K562 (cell line): ENCODE measurements around the gene VPREB1. TPM values are rescaled to one million over a fixed set of nuclear protein-coding genes. Genes with fewer than 3 reads are reported as not detected.

Experiments used
- BRF1 ChIP-seq: IDR thresholded peaks from 3 replicates; pipeline ENCODE4 v1.6.1; 2011; ENCODE audit warnings: borderline replicate concordance, mild to moderate bottlenecking; ENCODE audit not compliant: insufficient read length; ENCODE audit errors: extremely low read depth
- CBX2 ChIP-seq: fragments of 200-600 bp; sonication (generic); IDR thresholded peaks from one replicate; pipeline ENCODE4 v1.6.1; 2012; ENCODE audit warnings: mild to moderate bottlenecking, low read length, inconsistent platforms; ENCODE audit not compliant: insufficient read depth, poor library complexity, severe bottlenecking
- FOXP1 ChIP-seq: sonication (generic); formaldehyde crosslinking; IDR thresholded peaks from 2 replicates; pipeline ENCODE4 v1.8.0; 2022; ENCODE audit warnings: mild to moderate bottlenecking, missing genetic modification reagents
- HMG20A ChIP-seq: fragments of 450-650 bp; formaldehyde crosslinking; conservative IDR thresholded peaks from 2 replicates; pipeline ENCODE4 v1.4.0; 2020; ENCODE audit warnings: mild to moderate bottlenecking, mixed read lengths
- ILF3 ChIP-seq: fragments of 450-650 bp; IDR thresholded peaks from 2 replicates; pipeline ENCODE4 v1.6.1; 2018; ENCODE audit warnings: antibody characterized with exemption, mild to moderate bottlenecking, moderate library complexity, borderline replicate concordance
- KDM1A ChIP-seq, 2 experiments: fragments of 450-650 bp; IDR thresholded peaks; 2 replicates each; pipeline ENCODE4 v1.6.1; 2016; ENCODE audit warnings: mild to moderate bottlenecking in 2 of 2
- KDM2B ChIP-seq: fragments of 250-450 bp; sonication (Bioruptor Pico); IDR thresholded peaks from 2 replicates; pipeline ENCODE4 v1.8.0; 2021; ENCODE audit warnings: mild to moderate bottlenecking, moderate library complexity
- MTF1 ChIP-seq: fragments of 250-450 bp; sonication (Bioruptor Pico); IDR thresholded peaks from 2 replicates; pipeline ENCODE4 v1.9.0; 2021; ENCODE audit warnings: moderate library complexity, mild to moderate bottlenecking, inconsistent platforms, borderline replicate concordance
- NCOR1 ChIP-seq: fragments of 450-650 bp; IDR thresholded peaks from 2 replicates; pipeline ENCODE4 v1.6.1; 2016; ENCODE audit warnings: mild to moderate bottlenecking, moderate library complexity
- PHF8 ChIP-seq: fragments of 200-600 bp; sonication (generic); IDR thresholded peaks from 2 replicates; pipeline ENCODE4 v1.6.1; 2012; ENCODE audit warnings: mixed run types, mild to moderate bottlenecking, inconsistent platforms, low read length, moderate library complexity, borderline replicate concordance
- PYGO2 ChIP-seq: fragments of 450-650 bp; IDR thresholded peaks from 2 replicates; pipeline ENCODE4 v1.6.1; 2016; ENCODE audit warnings: mild to moderate bottlenecking, missing genetic modification characterization, moderate library complexity, missing compliant biosample characterization
- TCFL5 ChIP-seq: fragments of 250-450 bp; sonication (Bioruptor Pico); conservative IDR thresholded peaks from 2 replicates; pipeline ENCODE4 v1.6.1; 2021; ENCODE audit warnings: mild to moderate bottlenecking, moderate library complexity, matching md5 sums
- ZNF184 ChIP-seq: sonication (generic); formaldehyde crosslinking; IDR thresholded peaks from 2 replicates; pipeline ENCODE4 v1.5.0; 2020; ENCODE audit warnings: missing genetic modification reagents
- ZNF217 ChIP-seq: sonication (generic); formaldehyde crosslinking; IDR thresholded peaks from 2 replicates; pipeline ENCODE4 v1.8.0; 2022; ENCODE audit warnings: mild to moderate bottlenecking, missing genetic modification reagents
- ZNF282 ChIP-seq: sonication (generic); formaldehyde crosslinking; IDR thresholded peaks from 2 replicates; pipeline ENCODE4 v1.8.1; 2023; ENCODE audit warnings: missing genetic modification reagents
- ZNF778 ChIP-seq: fragments of 450-650 bp; formaldehyde crosslinking; IDR thresholded peaks from 2 replicates; pipeline ENCODE4 v1.4.0; 2020; ENCODE audit warnings: mild to moderate bottlenecking, moderate library complexity
- polyA plus RNA-seq, 8 experiments: library from polyadenylated mRNA; depleted of rRNA in 4 of 8; stranded (reverse) in 5 of 8; unstranded in 3 of 8; fragments of >200 nt; fragmentation: Nextera tagmentation in 2 of 8; fragmentation: Illumina TruSeq in 1 of 8; extraction: Ambion mirVana in 2 of 8; extraction: Trizol in 1 of 8; gene quantifications; 2 replicates each; pipeline versions ENCODE4 v1.2.1 to v1.2.3, GENCODE V29; 2011 to 2014; ENCODE audit warnings: inconsistent platforms in 1 of 8, missing spikeins in 1 of 8
- total RNA-seq, 7 experiments: library from RNA; depleted of rRNA in 6 of 7; stranded (reverse); fragments of >200 nt in 6 of 7; fragmentation: Illumina TruSeq in 2 of 7; extraction: Trizol in 2 of 7; gene quantifications; 2 replicates each; pipeline versions ENCODE4 v1.2.1 to v1.2.3, GENCODE V29; 2011 to 2021; ENCODE audit warnings: low replicate concordance in 1 of 7
- TF ChIP-seq, protein P1 (sequence below): sonication (generic); formaldehyde crosslinking; IDR thresholded peaks from 2 replicates; pipeline ENCODE4 v1.4.0; 2020; ENCODE audit warnings: mild to moderate bottlenecking, missing genetic modification reagents
- TF ChIP-seq, protein P2 (sequence below): conservative IDR thresholded peaks from 2 replicates; pipeline ENCODE4 v1.6.1; 2011; ENCODE audit warnings: low read depth, mild to moderate bottlenecking, low read length; ENCODE audit not compliant: control insufficient read depth
- TF ChIP-seq, protein P3 (sequence below): fragments of 200-400 bp; formaldehyde crosslinking; IDR thresholded peaks from 2 replicates; pipeline ENCODE4 v1.6.1; 2017; ENCODE audit warnings: mild to moderate bottlenecking, low read depth, low read length, moderate library complexity

The VPREB1 gene
- total and polyA plus RNA-seq, 9 of the 15 experiments (the other 6 are each of a cell fraction or from before 2014, with no cell fraction given) = not detected

DNA sequence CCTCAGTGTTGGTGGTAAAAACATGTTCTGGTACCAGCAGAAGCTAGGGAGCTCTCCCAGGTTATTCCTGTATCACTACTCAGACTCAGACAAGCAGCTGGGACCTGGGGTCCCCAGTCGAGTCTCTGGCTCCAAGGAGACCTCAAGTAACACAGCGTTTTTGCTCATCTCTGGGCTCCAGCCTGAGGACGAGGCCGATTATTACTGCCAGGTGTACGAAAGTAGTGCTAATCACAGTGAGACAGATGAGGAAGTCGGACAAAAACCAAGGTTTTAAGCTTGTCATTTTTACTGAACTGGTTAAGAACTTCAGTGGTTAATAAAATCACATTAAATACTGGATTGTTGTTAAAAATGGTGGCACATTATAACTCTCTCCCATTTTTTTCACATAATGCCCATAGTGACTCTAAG is 42.6 kb upstream of the VPREB1 start (continued):
- TF ChIP-seq HMG20A (CRISPR knock-in tag) = no peak
- TF ChIP-seq NCOR1 = no peak
- no peak for TF ChIP-seq KDM2B (CRISPR knock-in tag)
- no peak for TF ChIP-seq ILF3
- TF ChIP-seq ZNF778 (CRISPR knock-in tag) = no peak
- no peak for TF ChIP-seq KDM1A (IDR thresholded peaks at IDR 0.05)
- no peak for TF ChIP-seq BRF1
- TF ChIP-seq FOXP1 (CRISPR knock-in tag) = peak; percentile 56; the same call in 1 of the 2 replicates
- peak; percentile 40 for TF ChIP-seq CBX2
- TF ChIP-seq, protein P1, sequence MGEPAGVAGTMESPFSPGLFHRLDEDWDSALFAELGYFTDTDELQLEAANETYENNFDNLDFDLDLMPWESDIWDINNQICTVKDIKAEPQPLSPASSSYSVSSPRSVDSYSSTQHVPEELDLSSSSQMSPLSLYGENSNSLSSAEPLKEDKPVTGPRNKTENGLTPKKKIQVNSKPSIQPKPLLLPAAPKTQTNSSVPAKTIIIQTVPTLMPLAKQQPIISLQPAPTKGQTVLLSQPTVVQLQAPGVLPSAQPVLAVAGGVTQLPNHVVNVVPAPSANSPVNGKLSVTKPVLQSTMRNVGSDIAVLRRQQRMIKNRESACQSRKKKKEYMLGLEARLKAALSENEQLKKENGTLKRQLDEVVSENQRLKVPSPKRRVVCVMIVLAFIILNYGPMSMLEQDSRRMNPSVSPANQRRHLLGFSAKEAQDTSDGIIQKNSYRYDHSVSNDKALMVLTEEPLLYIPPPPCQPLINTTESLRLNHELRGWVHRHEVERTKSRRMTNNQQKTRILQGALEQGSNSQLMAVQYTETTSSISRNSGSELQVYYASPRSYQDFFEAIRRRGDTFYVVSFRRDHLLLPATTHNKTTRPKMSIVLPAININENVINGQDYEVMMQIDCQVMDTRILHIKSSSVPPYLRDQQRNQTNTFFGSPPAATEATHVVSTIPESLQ = no peak
- no peak for TF ChIP-seq PYGO2 (tag)
- TF ChIP-seq, protein P2, sequence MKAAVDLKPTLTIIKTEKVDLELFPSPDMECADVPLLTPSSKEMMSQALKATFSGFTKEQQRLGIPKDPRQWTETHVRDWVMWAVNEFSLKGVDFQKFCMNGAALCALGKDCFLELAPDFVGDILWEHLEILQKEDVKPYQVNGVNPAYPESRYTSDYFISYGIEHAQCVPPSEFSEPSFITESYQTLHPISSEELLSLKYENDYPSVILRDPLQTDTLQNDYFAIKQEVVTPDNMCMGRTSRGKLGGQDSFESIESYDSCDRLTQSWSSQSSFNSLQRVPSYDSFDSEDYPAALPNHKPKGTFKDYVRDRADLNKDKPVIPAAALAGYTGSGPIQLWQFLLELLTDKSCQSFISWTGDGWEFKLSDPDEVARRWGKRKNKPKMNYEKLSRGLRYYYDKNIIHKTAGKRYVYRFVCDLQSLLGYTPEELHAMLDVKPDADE = no peak
- TF ChIP-seq TCFL5 (CRISPR knock-in tag) = no peak
- no peak for TF ChIP-seq MTF1 (CRISPR knock-in tag)
- TF ChIP-seq, protein P3, sequence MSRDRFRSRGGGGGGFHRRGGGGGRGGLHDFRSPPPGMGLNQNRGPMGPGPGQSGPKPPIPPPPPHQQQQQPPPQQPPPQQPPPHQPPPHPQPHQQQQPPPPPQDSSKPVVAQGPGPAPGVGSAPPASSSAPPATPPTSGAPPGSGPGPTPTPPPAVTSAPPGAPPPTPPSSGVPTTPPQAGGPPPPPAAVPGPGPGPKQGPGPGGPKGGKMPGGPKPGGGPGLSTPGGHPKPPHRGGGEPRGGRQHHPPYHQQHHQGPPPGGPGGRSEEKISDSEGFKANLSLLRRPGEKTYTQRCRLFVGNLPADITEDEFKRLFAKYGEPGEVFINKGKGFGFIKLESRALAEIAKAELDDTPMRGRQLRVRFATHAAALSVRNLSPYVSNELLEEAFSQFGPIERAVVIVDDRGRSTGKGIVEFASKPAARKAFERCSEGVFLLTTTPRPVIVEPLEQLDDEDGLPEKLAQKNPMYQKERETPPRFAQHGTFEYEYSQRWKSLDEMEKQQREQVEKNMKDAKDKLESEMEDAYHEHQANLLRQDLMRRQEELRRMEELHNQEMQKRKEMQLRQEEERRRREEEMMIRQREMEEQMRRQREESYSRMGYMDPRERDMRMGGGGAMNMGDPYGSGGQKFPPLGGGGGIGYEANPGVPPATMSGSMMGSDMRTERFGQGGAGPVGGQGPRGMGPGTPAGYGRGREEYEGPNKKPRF = no peak
- TF ChIP-seq ZNF282 = no peak
- no peak for TF ChIP-seq PHF8
- no peak for TF ChIP-seq ZNF217 (CRISPR knock-in tag)
- 0 out of 2 replicates have a peak, but pooled peaks have one; percentile 25 for TF ChIP-seq ZNF184
